HG02610 (cell line): ENCODE results near the gene SORCS3.
A peak's percentile ranks its signal among the peaks of the same experiment; 100 is the strongest.

Experiments
- ATAC-seq: cut with Tn5 transposase; IDR thresholded peaks from one replicate; pipeline ENCODE4 v1.9.1; 2021; ENCODE audit warnings: mild to moderate bottlenecking, moderate library complexity; ENCODE audit not compliant: unreplicated experiment

The SORCS3 gene

DNA sequence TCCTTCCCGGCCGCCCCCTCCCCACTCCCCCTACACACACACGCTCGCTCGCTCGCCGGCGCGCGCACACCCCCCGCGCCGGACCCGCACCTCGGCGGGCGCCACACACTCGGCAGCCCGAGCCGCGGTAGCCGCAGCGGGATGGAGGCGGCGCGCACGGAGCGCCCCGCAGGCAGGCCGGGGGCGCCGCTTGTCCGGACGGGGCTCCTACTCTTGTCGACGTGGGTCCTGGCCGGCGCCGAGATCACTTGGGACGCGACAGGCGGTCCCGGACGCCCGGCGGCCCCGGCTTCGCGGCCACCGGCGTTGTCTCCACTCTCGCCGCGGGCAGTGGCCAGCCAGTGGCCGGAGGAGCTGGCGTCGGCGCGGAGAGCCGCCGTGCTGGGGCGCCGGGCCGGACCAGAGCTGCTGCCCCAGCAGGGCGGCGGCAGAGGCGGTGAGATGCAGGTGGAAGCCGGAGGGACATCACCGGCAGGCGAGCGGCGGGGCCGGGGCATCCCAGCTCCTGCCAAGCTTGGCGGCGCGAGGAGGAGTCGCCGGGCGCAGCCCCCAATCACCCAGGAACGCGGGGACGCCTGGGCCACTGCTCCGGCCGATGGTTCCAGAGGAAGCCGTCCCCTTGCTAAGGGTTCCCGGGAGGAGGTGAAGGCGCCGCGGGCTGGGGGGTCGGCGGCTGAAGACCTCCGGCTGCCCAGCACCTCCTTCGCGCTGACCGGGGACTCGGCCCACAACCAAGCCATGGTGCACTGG lies at the start of gene SORCS3:
Gene SORCS3 (plus strand): TSS at position 104 of the 750 bp plus-strand sequence.
- ATAC-seq: no peak

DNA sequence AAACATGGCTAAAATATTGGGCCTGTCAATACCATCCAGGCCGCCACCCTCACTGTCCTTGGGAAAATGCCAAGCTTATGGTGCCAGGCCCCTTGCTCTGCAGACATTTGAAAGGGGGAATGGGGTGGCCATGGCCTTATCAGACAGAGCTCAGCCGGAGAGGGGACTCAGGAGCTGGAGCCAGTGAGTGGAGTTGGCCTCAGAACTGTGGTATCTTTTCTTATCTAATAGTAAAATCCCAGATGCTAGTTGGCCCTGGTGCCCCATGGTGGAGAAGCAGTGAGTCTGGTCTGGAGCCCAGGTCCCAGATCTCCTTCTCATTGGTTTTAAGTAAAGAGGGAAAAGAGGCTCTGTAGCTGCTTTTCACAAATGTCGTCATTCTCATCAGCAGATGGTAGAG lies 49.6 kb upstream of the SORCS3 start:
- ATAC-seq: no peak

DNA sequence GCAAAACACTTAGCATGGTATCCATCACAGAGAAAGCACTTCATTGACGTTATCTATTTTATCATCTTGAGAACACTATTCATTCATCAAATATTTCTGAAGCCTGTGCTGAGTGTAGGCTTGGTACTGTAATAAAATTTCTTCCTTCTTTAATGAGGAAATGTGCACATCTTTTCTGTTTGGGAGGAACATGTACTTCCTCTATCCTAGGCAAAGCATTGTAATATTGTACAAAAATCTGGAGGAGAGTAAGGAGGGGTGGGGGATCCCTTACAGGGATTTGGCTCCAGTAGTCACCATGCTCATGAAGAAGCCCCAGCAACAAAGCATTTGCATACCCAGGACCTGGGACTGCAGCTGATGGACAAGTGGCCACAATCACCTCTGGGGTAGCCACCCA lies 39.9 kb upstream of the SORCS3 start:
- ATAC-seq: no peak

DNA sequence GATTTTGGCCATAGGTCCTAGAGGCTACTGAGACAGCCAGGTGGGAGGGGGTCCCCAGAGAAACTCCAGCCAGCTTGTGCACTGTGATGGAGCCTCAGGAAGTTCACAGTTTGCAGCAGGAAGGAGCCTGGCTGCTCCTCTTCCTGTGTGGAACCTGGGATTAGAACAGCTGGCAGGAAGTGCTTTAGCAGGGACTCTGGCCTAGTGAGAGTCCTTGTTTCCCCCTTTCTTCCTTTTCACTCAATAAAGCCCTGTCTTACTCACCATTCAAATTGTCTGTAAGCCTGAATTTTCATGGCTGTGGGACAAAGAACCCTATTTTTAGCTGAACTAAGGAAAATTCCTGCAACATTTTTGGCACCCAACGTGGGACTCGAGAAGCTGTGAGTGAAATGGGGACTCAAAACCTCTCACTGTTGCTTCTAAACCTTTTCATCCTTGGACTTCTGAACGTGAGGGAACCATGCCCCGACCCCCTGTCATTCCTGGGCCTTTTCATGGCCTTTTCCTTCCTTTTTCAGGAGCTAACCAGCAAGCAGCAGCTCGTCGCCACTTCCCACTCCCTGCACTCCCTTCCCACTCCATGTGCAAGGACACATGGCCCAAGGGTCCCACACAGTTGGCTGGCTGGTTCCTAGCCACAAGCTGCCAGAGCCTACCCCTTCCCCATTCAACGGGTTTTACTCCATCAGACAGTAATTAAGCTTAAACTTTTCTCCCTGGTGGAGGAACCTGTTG lies 32.8 kb upstream of the SORCS3 start:
- no peak for ATAC-seq

DNA sequence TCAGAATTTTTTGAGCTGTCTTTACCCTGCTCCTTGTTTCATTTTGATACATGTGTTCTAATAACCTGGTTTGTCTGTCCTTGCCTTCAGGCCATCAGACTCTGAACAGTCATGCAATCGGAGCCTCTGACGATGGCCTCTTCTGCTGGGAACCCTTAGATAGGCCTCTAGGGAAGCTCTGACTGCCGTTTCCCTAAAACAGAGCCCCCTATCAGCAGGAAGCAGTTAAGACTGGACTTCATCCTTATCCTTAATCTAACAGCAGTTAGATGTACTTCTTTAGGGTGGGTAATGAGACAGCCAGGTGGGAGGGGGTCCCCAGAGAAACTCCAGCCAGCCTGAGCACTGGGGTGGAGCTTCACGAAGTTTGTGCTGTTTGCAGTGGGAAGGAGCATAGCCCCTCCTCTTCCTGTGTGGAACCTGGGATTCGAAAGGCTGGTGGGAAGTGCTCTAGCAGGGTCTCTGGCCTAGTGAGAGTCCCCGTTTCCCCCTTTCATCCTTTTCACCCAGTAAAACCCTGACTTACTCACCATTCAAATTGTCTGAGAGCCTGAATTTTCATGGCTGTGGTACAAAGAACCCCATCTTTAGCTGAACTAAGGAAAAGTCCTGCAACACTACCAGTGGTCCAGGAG lies 28.4 kb upstream of the SORCS3 start:
- ATAC-seq: no peak

DNA sequence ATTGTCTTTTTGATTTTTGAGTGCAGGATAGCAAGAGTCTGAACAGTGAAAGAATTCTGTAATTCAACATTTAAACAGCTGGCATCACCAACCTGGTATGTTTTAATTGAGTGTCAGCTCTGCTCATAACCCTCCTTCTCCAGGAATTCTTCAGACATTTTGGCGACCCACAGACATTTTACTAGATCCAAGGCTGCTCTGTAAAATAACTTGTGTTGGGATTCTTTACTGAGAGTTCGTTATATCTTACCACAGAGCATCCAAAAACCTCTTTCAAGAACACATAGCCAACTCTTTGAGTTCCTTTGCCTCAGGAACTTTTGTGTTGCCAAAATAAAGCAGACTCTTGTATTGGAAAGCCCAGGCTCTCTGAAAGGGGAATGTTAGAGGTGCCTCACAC lies 27.7 kb upstream of the SORCS3 start:
- ATAC-seq: no peak

DNA sequence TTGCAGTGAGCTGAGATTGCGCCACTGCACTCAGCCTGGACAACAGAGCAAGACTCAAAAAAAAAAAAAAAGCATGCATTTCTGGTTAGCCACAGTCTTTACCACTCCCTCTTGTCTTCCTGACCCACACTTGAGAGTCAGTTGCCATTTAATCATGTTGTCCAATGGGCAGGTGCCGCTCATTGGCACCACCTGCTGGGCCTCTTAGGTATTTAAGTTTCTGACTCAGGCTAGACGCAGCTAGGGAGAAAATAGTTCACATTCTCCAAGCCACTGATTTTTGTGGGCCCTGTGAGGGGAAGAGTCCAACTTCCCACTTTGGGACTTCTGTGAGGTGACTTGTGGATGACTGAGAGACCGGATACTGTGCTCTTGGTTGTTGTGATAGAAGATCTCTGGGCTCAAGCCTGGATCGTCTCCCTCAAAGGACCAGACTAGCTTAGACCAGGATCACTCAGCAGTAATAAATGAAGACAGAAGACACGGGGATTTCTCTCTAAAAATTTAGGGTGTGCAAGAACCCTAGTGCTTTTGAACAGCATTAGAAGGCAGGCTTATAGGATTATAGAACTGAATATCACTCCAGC lies 26.8 kb upstream of the SORCS3 start:
- ATAC-seq: peak; percentile 43

DNA sequence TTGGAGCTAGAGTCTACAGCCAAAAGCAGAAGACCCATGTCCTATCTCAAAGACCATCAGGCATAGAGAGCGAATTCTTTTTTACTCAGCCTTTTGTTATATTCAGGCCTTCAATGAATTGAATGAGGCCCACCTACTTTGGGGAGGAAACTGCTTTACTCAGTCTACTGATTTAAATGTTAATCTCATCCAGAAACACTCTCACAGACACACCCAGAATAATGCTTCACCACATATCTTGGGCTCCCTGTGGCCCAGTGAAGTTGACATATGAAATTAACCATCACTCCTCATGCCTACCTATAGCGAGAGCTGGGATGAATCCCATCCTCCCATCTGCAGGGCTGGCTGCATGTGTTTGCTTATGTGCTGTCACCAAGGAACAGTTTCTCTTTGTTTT lies 26.0 kb upstream of the SORCS3 start:
- ATAC-seq: no peak

DNA sequence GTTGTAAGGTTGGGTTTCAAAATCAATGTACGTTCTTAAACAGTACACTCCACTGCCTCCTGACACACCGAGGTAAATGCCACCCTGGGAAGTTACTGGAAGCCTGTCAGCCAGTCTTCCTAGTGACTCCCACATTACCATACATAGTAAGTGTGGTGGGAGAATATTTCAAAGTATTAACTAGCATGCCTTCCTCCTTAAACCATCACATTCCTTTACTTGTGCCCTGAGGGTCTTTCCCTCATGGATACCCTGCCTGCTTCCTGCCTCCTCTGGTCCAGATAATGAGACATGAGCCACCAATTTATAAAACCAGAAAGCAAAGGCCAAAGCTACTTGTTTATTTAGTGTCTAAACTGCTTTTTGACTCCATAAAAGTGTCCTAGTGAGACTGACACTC lies 23.3 kb upstream of the SORCS3 start:
- ATAC-seq: no peak

DNA sequence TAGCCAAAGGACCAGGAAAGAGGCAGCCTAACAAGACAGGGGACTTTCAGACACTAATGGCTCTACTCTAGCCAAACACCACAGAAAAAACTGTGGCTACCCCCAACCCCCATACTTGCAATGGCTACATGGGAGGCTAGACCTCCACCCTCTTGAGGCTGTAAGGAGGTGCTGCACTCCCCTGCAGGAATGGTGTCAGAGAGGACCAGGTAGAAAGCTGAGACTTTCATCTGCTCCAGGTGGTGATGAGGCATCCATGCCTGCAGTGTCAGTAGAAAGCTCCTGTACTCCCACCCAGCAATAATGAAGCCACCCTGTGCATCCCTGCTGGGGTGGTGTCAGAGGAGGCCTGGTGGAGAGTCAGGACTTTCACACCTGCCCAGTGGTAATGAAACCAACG lies 18.9 kb upstream of the SORCS3 start:
- ATAC-seq: no peak

DNA sequence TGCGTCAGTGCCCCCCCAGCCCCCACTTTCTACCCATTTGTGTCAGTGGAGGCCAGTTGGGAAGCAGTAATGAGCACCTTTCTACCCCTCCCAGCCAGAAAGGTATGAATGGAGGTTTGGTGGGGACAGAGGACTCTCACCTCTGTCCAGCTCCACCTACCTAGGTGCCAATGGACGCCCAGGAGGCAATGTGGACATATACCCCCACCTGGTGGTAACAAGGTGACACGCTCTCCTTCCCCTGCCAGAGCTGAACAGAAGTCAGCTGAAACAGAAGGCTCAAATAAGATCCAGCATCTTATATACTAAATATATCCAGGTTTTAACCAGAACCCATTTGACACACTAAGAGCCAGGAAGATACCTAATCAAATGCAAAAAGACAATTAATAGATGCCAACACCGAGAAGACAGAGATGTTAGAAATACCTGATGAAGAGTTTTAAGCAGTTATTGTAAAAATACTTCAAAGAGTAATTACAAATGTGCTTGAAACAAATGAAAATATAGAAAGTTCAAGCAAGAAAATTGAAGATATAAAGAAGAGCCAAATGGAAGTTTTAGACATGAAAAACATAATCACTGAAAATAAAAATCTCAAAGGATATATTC lies 18.4 kb upstream of the SORCS3 start:
- no peak for ATAC-seq

DNA sequence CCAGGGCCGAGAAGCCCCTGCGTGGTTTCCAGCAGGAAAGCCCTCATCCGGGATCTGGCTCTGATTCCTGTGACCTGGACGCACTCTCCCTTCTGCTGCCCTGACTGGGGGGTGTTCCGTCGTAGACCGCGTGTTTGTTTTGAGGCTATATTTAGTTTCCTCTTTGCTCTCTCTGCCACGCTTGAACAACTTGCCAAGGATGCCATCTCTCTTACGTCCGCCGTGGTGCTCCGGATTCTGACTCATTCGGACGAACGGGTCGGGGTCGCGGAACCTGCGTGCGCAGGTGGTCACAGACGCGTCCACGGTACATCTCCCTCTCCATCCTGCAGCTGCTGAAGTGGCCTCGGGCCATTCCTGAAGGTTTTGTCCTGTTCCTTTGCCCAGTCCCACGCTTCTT lies 10.4 kb upstream of the SORCS3 start:
- ATAC-seq: no peak

DNA sequence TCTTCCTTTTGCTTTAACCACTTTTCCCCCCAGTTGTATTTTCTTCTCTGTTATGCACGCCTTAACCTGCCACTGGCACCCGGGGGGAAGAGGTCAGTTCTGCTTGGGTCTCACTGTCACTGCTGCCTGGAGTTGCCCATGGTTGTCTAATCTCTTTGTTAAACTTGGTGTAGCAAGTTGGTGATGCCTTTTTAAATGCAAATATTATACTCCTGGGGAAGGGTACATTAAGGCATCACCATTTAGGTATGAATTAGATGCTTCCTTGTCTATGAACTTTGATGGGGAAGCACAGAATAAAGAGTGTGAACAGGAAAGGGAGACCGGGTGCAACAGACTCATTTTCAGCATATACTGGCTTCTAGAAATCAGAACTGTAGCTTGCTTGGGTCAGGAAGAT lies 9.1 kb upstream of the SORCS3 start:
- no peak for ATAC-seq

DNA sequence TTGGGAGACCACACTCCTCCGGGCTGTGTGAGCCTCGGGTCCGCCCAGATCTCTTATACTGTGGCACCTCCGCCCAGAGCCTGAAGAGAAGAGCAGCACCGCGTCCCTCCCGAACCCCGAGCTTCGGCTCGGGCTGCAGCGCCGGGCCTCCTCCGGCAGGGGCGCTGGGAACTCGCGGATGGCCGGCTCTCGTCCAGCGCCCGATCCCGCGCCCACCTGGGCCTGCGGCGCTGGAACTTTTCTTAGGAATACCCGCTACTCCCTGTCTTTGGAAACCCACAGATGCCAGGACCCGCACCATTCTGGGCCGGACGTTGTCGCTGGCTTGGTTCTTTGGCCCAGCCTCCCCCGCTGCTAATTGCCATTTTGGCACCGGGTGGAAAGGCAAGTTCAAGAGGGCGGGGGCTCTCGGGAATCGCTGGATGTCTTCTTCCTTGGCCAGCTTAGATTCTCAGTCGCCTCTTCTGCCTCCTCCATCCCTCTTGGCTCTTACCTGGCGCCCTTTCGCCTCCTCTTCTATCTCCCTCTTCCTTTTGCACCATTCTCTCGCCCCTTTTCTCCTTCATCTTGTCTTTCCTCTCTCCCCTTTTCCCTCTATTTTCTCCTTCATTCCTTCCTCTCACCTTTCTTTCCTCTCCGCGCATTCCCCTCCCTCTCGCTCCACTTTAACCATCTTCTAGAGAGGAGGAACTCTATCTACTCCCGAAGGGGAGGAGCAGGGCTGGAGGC lies 2.1 kb upstream of the SORCS3 start:
- no peak for ATAC-seq

DNA sequence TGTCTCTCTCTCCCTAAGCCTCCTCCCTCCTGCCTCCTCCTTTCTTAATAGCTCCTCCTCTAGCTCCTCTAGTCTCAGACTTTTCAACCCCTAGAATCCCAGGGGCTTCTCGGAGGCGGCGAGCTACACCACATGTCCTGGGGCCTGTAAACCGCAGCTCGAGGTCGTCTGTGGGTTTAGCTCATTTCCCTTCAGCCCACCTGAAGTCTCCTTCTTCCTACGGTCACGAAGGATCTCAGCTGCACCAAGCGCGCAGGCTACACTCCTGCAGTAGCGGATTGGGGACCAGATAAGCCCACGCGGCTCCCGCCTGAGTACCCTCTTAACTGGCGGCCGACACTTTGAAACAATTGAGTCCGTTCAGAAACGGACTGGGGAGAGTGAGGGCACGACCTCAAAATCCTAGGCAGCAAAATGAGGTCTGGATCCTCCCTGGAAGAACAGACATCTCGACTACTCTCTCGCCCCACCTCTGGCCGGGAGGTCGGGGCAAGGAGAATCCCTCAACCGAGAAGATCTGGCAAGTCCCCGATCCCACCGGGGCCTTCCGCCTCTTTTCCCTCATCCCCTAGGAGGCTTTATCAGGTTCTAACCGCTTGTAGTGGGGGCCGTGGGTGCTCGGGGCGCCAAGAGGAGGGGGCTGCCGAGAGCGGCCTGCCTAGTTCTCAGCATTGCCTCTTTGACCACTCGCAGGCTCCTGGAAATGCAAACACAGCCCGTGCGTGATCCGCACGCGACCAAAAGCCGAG lies 1.3 kb upstream of the SORCS3 start:
- ATAC-seq: no peak

DNA sequence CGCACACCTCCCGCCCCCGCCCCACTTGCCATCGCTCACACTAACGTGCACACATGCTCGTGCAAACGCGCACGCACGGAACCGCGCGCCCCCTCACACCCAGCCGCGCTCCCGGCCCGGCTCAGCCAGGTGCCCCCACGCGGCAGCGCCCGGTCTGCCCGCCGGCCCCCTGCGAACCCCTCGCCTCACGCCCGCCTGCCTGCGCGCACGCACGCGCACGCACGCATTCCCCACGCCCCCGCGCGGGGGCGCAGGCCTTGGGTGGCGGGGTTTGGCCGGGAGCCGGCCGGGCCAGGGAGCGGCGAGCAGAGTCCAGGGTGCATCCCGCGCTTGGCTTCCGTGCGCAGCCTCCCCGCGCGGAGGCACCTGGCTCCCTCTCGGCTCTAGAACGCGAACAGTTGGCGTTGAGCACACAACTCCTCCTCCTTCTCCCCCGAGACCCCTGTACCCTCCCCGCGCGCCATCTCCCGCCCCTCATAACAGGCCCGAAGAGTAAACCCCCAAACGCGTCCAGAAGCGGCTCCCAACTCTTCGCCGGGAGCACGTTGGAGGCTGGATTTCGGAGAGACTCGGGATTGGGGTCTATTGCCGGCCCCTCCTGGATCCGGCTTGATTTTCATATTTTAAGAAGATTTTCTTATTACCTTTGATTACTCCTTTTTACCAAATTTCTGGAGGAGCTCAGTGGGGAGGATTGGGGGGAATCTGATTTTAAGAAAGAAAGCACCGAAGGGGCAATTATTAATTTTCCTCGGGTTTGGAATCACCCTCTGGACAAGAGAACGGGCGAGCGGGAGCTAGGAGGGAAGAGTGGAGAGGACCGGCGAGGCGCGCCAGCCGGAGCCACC lies 527 bp upstream of the SORCS3 start:
- ATAC-seq: no peak

DNA sequence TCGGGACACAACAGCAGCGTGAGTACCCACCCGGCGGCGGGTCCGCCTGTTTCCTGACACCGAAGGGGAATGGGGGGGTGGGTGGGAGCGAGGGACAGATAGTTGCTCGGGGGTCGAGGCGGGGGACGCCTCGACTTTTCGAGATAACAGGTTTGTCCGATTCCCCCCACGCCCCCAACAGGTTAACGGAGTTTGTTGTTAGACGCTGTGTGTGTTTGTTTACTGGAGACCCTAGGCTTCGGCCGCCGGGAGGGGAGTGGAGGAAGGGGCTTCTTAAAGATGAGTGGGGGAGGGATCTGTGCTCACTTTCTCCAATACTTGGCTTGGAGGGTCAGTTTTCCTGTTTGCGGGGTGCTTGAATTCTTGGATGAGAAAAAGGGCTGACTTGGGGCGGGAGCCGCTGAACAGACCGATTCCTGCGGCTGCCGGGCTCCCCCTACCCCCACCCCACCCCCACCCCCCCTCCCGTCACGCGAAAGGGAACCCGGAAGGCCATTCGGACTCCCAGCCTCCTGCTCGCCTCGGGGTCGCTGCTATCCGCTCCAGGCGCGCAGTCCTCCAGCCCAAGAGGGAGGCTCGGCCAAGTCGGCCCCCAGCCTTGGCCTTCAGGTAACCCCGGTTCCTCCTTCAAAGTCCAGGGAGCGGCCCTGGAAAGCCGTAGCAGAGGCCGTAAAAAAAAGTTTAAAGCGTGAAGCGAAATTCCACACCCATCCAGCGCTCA lies 1.0 kb downstream of the SORCS3 start:
- ATAC-seq: no peak

DNA sequence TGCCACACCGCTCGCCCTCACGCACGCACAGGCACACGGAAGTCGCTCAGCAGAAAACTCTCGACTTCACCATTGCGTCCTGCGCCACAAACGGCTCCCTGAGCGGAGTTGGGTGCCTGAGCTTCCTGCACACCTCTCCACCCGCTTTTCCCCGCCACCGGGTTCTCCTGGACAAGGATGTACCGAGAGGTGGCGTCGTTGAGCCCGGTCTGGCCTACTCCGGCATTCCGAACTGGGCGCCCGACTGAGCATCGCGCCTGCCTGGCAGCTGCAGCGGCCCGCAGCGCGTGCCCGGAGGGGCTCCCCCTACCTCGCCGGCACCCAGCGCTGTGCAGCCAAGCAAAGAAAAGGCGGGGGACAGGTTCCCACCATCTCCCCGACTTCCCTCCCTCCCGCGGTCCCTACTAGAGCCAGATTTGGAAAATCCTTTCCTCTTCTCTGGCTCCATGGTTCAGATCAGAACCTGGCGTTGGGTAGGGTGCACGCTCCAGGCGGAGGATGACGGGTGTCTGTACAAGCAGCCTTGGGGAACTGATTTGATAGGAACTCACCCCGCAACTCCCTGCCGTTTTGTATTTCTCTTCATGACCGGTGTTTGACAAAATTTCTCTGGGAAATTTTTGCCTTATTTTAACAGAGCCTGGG lies 1.7 kb downstream of the SORCS3 start:
- no peak for ATAC-seq
